HAP-1 (cell line): Measurements from ENCODE around the gene OR52A5.

Experiments
- DNase-seq, 2 experiments: peaks; one replicate each; pipeline ENCODE4 v3.0.0-alpha.2; 2016 to 2020; ENCODE audit warnings: low spot score in 2 of 2
- H3K27me3 ChIP-seq: fragments of 250-450 bp; sonication (Bioruptor Pico); 2 replicates; pipeline ENCODE4 v1.5.1; 2020; ENCODE audit warnings: low read depth, mild to moderate bottlenecking, moderate library complexity
- H3K36me3 ChIP-seq: fragments of 250-450 bp; sonication (Bioruptor Pico); replicated peaks from 2 replicates; pipeline ENCODE4 v1.5.1; 2020; ENCODE audit warnings: mild to moderate bottlenecking
- H3K4me1 ChIP-seq: fragments of 250-450 bp; sonication (Bioruptor Pico); 2 replicates; pipeline ENCODE4 v1.5.1; 2020; ENCODE audit warnings: mild to moderate bottlenecking
- H3K4me3 ChIP-seq: fragments of 250-450 bp; sonication (Bioruptor Pico); 2 replicates; pipeline ENCODE4 v1.5.1; 2020; ENCODE audit warnings: mild to moderate bottlenecking, moderate library complexity
- H3K9me3 ChIP-seq: fragments of 250-450 bp; sonication (Bioruptor Pico); 2 replicates; pipeline ENCODE4 v1.5.1; 2020; ENCODE audit warnings: mild to moderate bottlenecking, moderate library complexity
- in situ Hi-C: fragments of 300-500 bp; cut with MboI; formaldehyde crosslinking; loops from 3 replicates; pipeline ENCODE4 v1.14.3; 2020; ENCODE audit warnings: low sequenced_read_pairs, inconsistent platforms, mixed read lengths

OR52A5 gene

DNA sequence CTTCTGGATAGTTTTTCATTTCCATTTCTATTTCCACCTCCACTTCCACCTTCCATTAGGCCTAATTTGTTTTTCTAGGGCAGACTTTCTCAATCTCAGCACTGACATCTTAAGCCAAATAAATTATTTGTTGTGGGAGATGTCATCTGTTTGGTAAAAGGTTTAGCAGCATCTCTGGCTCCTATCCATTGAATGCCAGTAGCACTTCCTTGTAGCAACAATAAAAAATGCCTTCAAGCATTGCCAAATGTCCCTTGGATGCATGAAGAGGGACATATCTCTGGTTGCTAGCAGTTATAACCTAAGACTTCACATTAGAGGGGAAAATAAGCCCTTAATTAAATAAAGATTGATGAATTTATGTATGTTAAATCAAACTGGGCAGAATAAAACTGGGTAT, 1.9 kb downstream of the OR52A5 start:
- H3K27me3 ChIP-seq: no peaks in the 10 kb centered on the region
- H3K4me1 ChIP-seq: no peaks in the 10 kb centered on the region
- in situ Hi-C loops: no loop called here
- no peaks in the 10 kb centered on the region for H3K9me3 ChIP-seq
- no peaks in the 10 kb centered on the region for H3K36me3 ChIP-seq
- H3K4me3 ChIP-seq: no peak overlapping the region
- no peak for DNase-seq

GRCh38 chr11:5131584-5132335, 6.4 kb downstream of the OR52A5 start:
- no peak for DNase-seq
- H3K27me3 ChIP-seq: no peaks in the 10 kb centered on the region
- in situ Hi-C loops: no loop called here
- H3K36me3 ChIP-seq: no peaks in the 10 kb centered on the region
- no peaks in the 10 kb centered on the region for H3K9me3 ChIP-seq
- H3K4me3 ChIP-seq: no peak overlapping the region
- H3K4me1 ChIP-seq: no peaks in the 10 kb centered on the region

DNA sequence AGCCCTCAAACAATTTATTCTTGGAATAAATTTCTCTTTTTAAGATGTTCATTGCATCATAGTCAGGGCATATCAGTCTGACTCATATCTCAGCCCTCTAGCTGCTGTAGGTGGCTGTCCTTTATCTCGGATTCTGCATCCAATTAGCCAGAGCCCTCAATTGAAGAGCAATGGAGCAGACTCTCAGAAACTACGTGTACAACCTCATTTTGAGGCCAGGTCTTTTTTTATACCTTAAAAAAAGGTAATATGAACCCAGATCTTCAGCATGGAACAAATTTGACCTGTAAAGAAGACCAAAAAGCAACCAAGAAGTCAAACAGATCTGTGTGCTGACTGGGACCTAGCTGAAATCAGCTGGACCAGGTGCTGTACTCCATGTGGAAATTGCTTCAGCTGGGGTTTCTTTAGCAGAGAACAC, 8.7 kb downstream of the OR52A5 start:
- DNase-seq: no peak
- H3K4me1 ChIP-seq: no peaks in the 10 kb centered on the region

GRCh38 chr11:5124891-5125620, 13.1 kb downstream of the OR52A5 start:
- H3K4me1 ChIP-seq: no peaks in the 10 kb centered on the region
- DNase-seq: no peak
- no peaks in the 10 kb centered on the region for H3K36me3 ChIP-seq
- no peaks in the 10 kb centered on the region for H3K9me3 ChIP-seq
- no peak overlapping the region for H3K4me3 ChIP-seq
- H3K27me3 ChIP-seq: 0 out of 2 replicates have a peak, but pooled peaks cover 2% of the 10 kb centered on the region
- in situ Hi-C loops: loop anchor here (10.0 to 25.0 kb wide), 2 partner anchors 260 to 687 kb away; partner anchors contain the start of genes OR51M1 and OR52N2

More for the DNA sequence above, 8.7 kb downstream of the OR52A5 start:
- H3K9me3 ChIP-seq: no peaks in the 10 kb centered on the region
- H3K27me3 ChIP-seq: no peaks in the 10 kb centered on the region
- H3K36me3 ChIP-seq: no peaks in the 10 kb centered on the region
- H3K4me3 ChIP-seq: no peak overlapping the region
- in situ Hi-C loops: loop anchor here (10.0 kb wide), 1 partner anchor 255 kb away; the partner anchor contains the start of gene OR51M1

DNA sequence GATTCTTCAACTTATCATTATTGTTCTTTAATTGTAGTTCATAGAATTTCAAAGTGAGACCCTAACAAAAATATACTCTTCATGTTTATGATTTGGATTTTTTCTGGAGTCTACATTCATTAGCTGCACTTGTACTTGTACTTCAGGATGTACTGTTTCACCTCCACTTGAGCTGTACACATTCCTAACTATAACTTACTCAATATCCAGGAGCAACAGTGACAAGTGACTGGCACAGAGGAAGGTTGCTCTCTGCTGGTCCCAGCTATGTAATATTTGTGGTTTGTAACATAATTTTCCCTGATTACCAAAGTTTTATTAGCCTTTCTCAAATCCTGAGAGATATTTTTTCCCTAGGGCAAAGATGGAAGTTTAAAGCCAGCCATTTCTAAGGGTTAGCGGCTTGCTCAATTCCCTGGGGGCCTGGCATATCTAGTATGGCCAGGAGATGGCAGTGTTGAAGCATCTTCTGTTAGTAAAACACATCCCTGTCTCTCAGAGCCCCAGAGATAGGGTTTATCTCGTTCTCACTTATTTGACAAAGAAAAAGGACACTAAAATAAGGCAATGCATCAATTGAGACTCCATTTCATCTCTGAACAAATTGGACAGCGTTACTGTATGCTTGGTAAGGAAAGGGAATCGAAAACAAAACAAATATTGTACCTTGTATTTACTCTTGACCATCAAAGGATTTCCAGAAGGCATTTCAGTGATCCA, 14.2 kb downstream of the OR52A5 start:
- Histone ChIP-seq H3K36me3 (no peaks in the 10 kb centered on the region), H3K27me3 (0 out of 2 replicates have a peak, but pooled peaks cover 2% of the 10 kb centered on the region), H3K9me3 (no peaks in the 10 kb centered on the region), H3K4me3 (no peak overlapping the region), H3K4me1 (no peaks in the 10 kb centered on the region)
- DNase-seq: peak; percentile 63 to 77
- in situ Hi-C loops: loop anchor here (10.0 to 25.0 kb wide), 2 partner anchors 261 to 688 kb away; partner anchors contain the start of genes OR51M1 and OR52N2

GRCh38 chr11:5118893-5119292, 19.3 kb downstream of the OR52A5 start:
- Histone ChIP-seq H3K4me3 (no peak overlapping the region), H3K36me3 (no peaks in the 10 kb centered on the region), H3K27me3 (0 out of 2 replicates have a peak, but pooled peaks cover 2% of the 10 kb centered on the region), H3K4me1 (no peaks in the 10 kb centered on the region), H3K9me3 (no peaks in the 10 kb centered on the region)
- in situ Hi-C loops: loop anchor here (25.0 kb wide), 1 partner anchor 693 kb away; the partner anchor contains the start of gene OR52N2
- DNase-seq: no peak

GRCh38 chr11:5117588-5117987, 20.6 kb downstream of the OR52A5 start:
- no peak for DNase-seq
- in situ Hi-C loops: loop anchor here (25.0 kb wide), 1 partner anchor 695 kb away; the partner anchor contains the start of gene OR52N2
- Histone ChIP-seq H3K9me3 (no peaks in the 10 kb centered on the region), H3K4me1 (no peaks in the 10 kb centered on the region), H3K36me3 (no peaks in the 10 kb centered on the region), H3K27me3 (no peaks in the 10 kb centered on the region), H3K4me3 (no peak overlapping the region)

DNA sequence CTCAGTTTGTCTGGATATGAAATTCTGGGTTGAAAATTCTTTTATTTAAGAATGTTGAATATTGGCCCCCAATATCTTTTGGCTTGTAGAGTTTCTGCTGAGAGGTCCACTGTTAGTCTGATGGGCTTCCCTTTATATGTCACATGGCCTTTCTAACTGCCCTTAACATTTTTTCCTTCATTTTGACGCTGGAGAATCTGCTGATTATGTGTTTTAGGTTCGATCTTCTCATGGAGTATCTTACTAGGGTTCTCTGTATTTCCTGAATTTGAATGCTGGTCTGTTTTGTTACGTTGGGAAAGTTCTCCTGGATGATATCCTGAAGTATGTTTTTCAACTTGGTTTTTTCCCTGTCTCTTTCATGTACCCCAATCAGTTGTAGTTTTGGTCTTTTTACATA, 22.8 kb downstream of the OR52A5 start:
- Histone ChIP-seq H3K4me1 (no peaks in the 10 kb centered on the region), H3K27me3 (no peaks in the 10 kb centered on the region), H3K9me3 (no peaks in the 10 kb centered on the region), H3K36me3 (no peaks in the 10 kb centered on the region), H3K4me3 (no peak overlapping the region)
- no peak for DNase-seq
- in situ Hi-C loops: loop anchor here (25.0 kb wide), 1 partner anchor 697 kb away; the partner anchor contains the start of gene OR52N2

- Histone ChIP-seq H3K36me3 (no peaks in the 10 kb centered on the region), H3K9me3 (no peaks in the 10 kb centered on the region), H3K4me3 (no peak overlapping the region), H3K27me3 (no peaks in the 10 kb centered on the region), H3K4me1 (no peaks in the 10 kb centered on the region)
- no peak for DNase-seq
- in situ Hi-C loops: loop anchor here (25.0 kb wide), 1 partner anchor 705 kb away; the partner anchor contains the start of gene OR52N2
Observed at GRCh38 chr11:5107285-5107684, 30.9 kb downstream of the OR52A5 start.

DNA sequence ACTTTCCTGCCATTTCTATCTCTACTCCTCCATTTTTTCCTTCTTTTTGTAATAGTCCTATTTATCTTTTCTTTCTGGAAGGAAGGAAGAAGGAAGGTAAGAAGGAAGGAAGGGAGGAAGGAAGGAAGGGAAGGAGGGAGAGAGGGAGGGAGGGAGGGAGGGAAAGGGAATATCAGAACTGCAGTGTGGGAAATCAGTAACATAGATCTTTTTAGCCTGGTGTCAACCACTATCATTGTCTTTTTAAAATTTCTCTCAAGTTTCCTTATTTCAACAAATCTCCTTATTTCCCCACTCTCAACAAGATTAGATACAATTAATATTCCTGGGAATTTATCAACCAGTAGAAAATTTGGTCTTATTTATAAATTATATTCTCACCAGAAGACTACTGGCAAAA, 35.1 kb downstream of the OR52A5 start:
- H3K4me1 ChIP-seq: no peaks in the 10 kb centered on the region
- no peak for DNase-seq
- no peaks in the 10 kb centered on the region for H3K27me3 ChIP-seq
- no peaks in the 10 kb centered on the region for H3K9me3 ChIP-seq
- H3K4me3 ChIP-seq: no peak overlapping the region
- H3K36me3 ChIP-seq: no peaks in the 10 kb centered on the region
- in situ Hi-C loops: loop anchor here (25.0 kb wide), 1 partner anchor 709 kb away; the partner anchor contains the start of gene OR52N2

DNA sequence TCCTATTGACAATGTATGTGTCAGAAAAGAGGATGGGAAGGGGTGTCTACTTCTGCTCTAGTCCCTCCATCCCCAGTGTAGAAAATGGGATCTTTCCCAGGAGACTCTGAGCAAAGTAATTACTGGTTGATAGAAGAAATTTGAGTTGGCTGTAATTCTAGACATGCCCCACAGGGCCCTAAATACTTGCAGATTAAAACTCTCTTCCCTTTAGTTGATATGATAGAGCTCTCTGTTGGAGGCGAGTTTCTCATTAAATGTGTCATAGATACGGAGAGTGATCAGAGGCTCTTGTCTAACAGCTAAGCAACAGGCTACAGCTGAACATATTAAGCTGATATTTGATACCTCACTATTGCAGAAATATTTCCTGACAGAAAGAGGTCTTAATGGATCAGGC, 35.9 kb downstream of the OR52A5 start:
- H3K27me3 ChIP-seq: no peaks in the 10 kb centered on the region
- in situ Hi-C loops: loop anchor here (25.0 kb wide), 1 partner anchor 710 kb away; the partner anchor contains the start of gene OR52N2
- no peaks in the 10 kb centered on the region for H3K36me3 ChIP-seq
- H3K9me3 ChIP-seq: no peaks in the 10 kb centered on the region
- H3K4me3 ChIP-seq: no peak overlapping the region
- no peak for DNase-seq
- no peaks in the 10 kb centered on the region for H3K4me1 ChIP-seq

DNA sequence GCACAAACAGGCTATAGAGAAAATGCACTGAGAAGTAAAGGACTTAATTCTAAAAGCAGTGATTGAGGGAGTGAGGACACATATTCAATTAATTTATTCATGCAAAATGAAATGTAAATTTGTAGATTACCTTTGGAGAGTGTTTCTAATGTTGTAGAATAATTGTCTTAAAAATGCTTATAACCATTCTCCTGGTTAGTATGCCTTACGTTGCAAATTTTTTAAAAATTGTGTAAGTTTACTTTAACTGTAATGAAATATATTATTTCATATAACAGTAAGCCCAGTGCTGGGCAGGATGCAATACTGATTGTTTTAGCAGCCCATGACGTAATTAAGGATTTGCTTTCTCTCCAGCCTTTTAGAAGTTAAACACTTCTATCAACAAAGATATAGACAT, 42.1 kb downstream of the OR52A5 start:
- no peak overlapping the region for H3K4me3 ChIP-seq
- H3K4me1 ChIP-seq: no peaks in the 10 kb centered on the region
- no peaks in the 10 kb centered on the region for H3K27me3 ChIP-seq
- DNase-seq: no peak
- no peaks in the 10 kb centered on the region for H3K9me3 ChIP-seq
- H3K36me3 ChIP-seq: no peaks in the 10 kb centered on the region
- in situ Hi-C loops: no loop called here

- in situ Hi-C loops: no loop called here
- no peaks in the 10 kb centered on the region for H3K36me3 ChIP-seq
- H3K4me1 ChIP-seq: no peaks in the 10 kb centered on the region
- no peak overlapping the region for H3K4me3 ChIP-seq
- no peaks in the 10 kb centered on the region for H3K9me3 ChIP-seq
- H3K27me3 ChIP-seq: no peaks in the 10 kb centered on the region
- no peak for DNase-seq
Observed at GRCh38 chr11:5092821-5093585, 45.2 kb downstream of the OR52A5 start.
